GM18526 (cell line): Measurements from ENCODE around the gene FRMD4B.

ENCODE experiments used
- POLR2A ChIP-seq: IDR thresholded peaks from 3 replicates; pipeline ENCODE4 v1.6.1; 2011; ENCODE audit not compliant: insufficient read length; ENCODE audit errors: extremely low read depth

FRMD4B gene

GRCh38 chr3:69196876-69197275, 189.0 kb downstream of the FRMD4B start:
- TF ChIP-seq POLR2A: no peak

- no peak for TF ChIP-seq POLR2A
Measured at GRCh38 chr3:69194431-69195165, 191.3 kb downstream of the FRMD4B start.

- TF ChIP-seq POLR2A: no peak
Measured at GRCh38 chr3:69193749-69194148, 192.1 kb downstream of the FRMD4B start.

- TF ChIP-seq POLR2A: no peak
Measured at GRCh38 chr3:69191516-69191915, 194.4 kb downstream of the FRMD4B start.

GRCh38 chr3:69189487-69189886, 196.4 kb downstream of the FRMD4B start:
- no peak for TF ChIP-seq POLR2A

GRCh38 chr3:69186575-69187093, 199.3 kb downstream of the FRMD4B start:
- no peak for TF ChIP-seq POLR2A

GRCh38 chr3:69182588-69183316, 203.1 kb downstream of the FRMD4B start:
- TF ChIP-seq POLR2A: no peak

- TF ChIP-seq POLR2A: no peak
Measured at GRCh38 chr3:69181592-69182211, 204.2 kb downstream of the FRMD4B start.

- TF ChIP-seq POLR2A: no peak
Measured at GRCh38 chr3:69180869-69181591, 204.9 kb downstream of the FRMD4B start.

- no peak for TF ChIP-seq POLR2A
Measured at GRCh38 chr3:69179740-69180372, 206.0 kb downstream of the FRMD4B start.

GRCh38 chr3:69178838-69179739, 206.8 kb downstream of the FRMD4B start:
- no peak for TF ChIP-seq POLR2A

- no peak for TF ChIP-seq POLR2A
Measured at GRCh38 chr3:69178082-69178481, 207.8 kb downstream of the FRMD4B start.

- no peak for TF ChIP-seq POLR2A
Measured at GRCh38 chr3:69174871-69175737, 210.8 kb downstream of the FRMD4B start.

GRCh38 chr3:69174445-69174844, 211.4 kb downstream of the FRMD4B start:
- no peak for TF ChIP-seq POLR2A
